KBM-7 (cell line): ENCODE measurements around the gene SEMA4D.

ENCODE experiments used
- DNase-seq: peaks from one replicate; pipeline ENCODE4 v3.0.0-alpha.2; 2015
- in situ Hi-C: fragments of 300-500 bp; cut with MboI; formaldehyde crosslinking; loops from 2 replicates; pipeline ENCODE4 v1.14.3; 2020; ENCODE audit warnings: low sequenced_read_pairs, low pct_unique_long_range_greater_than_20kb, mixed read lengths

SEMA4D gene

DNA sequence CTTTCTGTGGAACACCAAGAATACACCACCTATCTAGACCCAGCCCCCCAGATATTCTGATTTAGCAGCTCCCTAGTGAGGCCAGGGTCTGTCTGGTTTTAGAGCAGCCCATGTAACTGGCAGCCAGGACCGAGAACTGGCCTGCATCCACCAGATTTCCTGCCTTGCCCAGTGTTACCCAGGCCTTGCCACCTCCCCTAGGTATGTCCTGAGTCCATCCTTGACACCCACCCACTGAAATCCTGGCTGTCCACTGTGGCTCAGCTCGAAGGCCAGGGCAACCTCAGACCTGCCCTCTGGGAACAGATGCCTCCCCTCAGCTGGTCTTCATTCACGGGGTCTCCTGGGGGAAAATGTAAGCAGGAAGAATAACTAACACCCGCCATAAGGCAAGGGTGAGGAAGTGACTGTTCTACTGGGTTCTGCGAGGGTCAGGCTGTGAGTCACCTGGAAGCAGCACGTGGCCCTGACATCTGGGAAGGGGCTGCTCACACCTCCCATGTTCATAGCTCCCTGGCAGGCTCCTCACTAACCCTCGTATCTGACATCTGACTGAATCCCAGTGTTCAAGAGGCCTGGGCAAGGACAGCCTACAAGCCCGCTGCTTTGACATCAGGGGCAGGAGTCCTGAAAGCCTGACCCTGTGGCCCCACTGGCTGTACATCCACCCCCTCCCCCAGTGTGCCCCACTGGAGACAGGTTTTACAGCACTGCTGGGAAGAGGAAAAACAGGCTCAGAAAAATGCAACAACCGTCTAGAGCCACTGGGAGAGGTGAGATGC is 72.7 kb downstream of the SEMA4D start:
- in situ Hi-C loops = no loop called here
- DNase-seq = no peak

DNA sequence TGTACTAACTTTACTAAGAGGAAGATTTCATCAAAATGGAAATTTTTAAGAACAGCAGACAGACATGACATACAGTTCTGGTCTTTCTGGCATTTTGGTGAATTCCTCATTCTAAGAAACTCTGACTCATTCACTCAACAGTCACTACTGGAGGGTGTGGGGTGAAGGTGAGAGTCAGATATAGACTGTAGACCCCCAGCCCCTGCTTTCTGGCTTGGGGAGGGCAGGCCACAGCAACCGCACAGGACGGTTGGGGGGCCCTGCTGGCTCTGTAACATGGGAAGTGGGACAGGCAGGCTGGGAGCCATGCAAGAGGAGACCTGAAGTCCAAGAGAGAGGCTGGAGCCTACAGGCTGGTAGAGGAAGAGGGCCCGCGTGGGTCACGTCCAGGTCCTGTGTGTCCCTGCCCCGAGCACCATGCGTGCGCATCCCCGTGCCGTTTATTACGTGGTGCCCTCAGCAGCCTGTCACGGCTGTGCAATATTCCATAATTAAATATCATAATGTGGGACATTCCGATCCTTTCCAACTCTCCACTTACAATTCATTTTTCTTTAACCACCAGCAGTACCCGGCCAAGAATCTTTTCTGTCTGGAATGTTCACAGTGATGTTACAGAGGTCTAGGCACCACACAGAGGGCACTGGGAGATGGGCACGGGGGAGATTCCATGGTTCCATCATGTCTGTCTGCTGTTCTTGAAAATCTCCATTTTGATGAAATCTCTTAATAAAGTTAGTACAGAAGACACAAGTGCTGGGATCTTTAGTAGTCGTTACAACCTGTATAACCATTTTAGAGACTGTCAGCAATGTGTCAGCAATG is 75.5 kb downstream of the SEMA4D start:
- in situ Hi-C loops = no loop called here
- peak; percentile 93 for DNase-seq

GRCh38 chr9:89421595-89421994 is 76.3 kb downstream of the SEMA4D start:
- in situ Hi-C loops = no loop called here
- peak; percentile 27 for DNase-seq

GRCh38 chr9:89420397-89421178 is 77.3 kb downstream of the SEMA4D start:
- in situ Hi-C loops = no loop called here

DNA sequence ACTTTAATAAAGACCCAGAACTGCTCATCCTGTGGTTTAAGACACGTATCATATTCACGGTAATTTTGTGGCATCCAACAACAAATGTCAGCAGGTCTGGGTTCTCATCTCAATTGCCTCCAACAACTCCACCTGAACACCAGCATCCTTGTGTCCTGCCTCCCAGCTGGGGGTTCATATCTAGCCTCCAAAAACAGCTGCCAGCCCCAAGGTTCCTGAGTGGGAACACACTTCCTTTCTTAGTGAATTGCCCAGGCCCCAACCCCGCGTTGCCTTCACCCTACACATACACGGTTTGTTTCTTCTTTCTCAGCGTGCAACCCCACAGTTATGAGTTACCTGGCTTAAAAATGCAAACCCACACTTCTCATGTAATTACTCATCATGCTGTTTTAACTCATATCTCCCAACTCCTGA is 77.9 kb downstream of the SEMA4D start:
- in situ Hi-C loops = no loop called here
- no peak for DNase-seq

More at GRCh38 chr9:89420397-89421178, 77.3 kb downstream of the SEMA4D start:
- DNase-seq = no peak

DNA sequence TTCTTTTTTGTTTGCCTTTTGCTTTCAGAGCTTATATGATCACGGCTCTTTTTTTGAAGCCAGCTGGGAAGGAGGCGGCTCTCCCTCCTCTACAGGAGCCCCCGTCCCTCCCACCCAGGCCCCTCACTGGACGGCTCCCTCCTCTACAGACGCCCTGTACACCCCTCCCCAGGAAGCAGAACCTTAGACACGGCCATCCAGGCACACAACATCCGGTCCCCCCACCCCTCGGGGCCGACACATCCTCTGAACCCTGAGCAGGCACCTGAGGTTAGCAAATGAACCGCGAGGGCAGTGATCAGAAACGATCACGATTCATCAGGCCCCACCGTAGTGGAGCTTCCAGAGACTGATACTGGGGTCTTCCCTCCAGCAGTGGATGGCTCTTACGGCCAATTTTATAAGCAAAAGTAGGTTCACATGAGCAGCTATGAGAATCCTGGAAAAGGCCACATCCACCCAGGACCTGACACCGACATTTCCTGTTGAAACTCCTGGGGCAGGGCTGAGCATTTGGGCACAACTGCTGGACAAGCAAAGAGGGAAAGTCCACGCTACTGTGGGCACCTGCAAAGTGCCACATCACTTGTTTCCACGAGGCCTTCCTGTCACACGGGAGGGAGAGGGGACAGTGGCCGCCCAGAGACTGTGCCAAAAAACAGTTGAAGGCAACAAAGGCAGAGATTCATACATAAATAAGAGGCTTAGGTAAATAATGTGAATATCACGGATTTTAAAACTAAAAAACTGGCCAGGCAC is 78.9 kb downstream of the SEMA4D start:
- in situ Hi-C loops = no loop called here
- DNase-seq = peak; percentile 71

- in situ Hi-C loops = no loop called here
- peak; percentile 35 for DNase-seq
These were observed 79.5 kb downstream of the SEMA4D start for GRCh38 chr9:89418474-89418845.

GRCh38 chr9:89417832-89418473 is 80.0 kb downstream of the SEMA4D start:
- in situ Hi-C loops = no loop called here
- DNase-seq = peak; percentile 26

DNA sequence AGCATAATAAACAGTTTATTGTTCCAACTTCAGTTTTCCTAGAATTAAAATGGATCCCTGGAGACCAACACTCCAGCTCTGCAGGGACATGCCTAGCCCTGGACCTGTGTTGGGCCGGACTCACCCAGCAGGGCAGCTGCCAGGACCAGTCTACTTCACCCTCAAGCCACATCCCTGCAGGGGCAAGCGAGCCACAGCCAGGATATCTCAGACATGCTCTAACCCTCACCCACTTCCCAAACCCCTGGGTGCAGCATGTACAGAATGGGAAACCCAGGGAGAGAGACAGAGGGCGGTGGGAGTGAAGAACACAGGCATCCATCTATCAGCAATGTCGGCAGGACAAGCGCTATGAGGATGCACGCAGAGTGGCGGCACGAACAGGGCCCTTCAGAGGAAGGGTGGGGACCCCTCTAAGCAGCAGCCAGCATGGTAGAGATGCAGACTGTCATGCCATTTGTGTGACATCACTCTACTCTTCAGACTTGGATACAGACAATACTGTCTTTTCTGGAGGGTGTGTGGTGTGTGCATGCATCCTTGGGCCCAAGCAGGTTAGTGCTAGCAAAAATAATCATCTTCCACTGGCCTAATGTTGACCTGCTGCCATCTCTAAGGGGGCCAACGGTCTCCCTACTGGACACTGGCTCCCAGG is 83.1 kb downstream of the SEMA4D start:
- DNase-seq = no peak
- in situ Hi-C loops = no loop called here

GRCh38 chr9:89413963-89414638 is 83.8 kb downstream of the SEMA4D start:
- no peak for DNase-seq
- in situ Hi-C loops = no loop called here

- DNase-seq = no peak
- in situ Hi-C loops = no loop called here
These were observed 85.0 kb downstream of the SEMA4D start for GRCh38 chr9:89412951-89413350.

DNA sequence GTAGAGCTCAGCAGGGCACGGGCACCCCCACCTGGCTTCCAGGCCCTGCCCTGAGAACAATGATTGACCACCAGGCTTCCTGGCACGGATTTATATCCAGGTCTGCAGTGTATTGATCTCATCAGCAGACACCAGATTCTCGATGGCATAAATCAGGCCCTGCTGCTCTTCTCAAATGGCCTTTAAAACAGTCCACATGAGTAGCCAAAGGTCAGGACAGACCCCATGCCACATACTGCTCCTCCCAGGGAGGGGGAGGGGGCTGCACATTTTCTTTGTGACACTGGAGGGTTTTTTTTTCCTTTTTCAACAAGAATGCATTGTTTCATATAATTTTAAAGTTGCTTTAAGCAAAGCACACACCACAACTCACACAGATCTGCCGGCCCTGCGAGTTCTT is 85.4 kb downstream of the SEMA4D start:
- in situ Hi-C loops = no loop called here
- DNase-seq = no peak

DNA sequence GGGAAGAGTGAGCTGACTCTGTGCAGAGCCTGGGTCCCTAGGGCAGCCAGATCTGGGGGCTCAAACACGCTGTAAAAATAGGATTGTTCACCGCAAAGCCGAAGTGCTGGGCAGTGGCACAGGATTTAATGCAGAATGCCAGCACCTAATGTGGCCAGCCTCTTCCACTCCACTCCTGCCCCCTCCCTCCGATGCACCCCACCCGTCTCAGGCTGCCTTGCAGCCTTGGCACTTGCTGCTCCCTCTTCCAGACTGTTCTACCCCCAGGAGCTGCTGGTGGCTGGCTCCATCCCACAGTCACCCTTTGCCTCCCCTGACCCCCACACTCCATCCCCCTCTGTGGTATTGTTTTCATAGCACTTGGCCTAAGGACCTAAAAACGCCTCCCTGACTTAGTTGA is 86.2 kb downstream of the SEMA4D start:
- in situ Hi-C loops = no loop called here
- DNase-seq = no peak

DNA sequence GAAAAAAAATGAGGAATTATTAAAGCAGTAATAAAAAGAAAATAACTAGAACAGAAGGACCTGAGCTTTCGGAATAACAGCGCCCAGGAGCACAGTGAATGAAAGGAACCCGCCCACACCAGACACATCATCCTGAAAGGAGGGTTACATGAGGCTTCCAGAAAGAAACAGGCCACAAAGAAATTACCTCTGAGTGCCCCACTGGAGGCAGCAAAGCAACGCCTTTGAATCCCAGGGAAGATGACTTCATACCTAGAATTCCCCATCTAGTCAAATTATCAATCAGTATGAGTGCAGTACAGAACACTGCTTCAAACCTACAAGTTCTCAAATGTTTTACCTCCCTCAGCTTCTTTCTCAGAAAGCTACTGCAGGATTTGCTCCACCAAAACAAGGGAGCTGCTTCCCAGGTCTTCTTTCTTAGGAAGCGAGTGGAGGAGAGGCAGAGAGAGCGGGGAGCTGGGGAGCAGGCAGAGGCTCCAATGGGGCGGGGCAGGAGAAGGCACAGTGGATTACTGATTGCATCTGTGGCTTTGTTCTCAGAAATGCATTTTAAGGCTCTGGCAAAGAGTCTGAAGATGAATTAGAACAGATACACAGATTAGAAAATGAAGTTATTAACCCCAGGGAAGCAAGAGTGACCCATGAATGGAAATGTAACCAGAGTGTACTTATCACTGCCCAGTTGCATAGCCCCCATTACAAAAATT is 87.1 kb downstream of the SEMA4D start:
- DNase-seq = peak; percentile 26
- in situ Hi-C loops = no loop called here

GRCh38 chr9:89410022-89410421 is 87.9 kb downstream of the SEMA4D start:
- no peak for DNase-seq
- in situ Hi-C loops = no loop called here

DNA sequence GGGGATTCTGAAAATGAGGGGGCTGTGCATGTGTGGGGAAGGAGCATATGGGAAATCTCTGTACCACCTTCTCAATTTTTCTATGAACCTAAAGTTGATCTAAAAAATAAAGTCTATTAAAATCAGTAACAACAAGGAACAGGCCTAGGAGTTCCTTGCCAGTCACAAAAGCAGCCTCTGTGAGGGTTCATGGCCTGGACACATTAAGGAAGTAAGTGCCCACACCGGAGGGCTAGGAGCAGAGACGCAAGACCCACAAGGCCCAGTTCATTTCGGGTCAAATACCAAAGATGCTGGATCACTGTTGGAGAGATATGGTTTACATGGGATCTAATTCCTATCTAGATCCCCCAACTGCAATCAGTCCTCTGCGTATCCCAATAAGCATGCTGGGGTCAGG is 88.4 kb downstream of the SEMA4D start:
- no peak for DNase-seq
- in situ Hi-C loops = no loop called here

- DNase-seq = peak; percentile 72
- in situ Hi-C loops = no loop called here
These were observed 89.2 kb downstream of the SEMA4D start for GRCh38 chr9:89408628-89409101.
